Liver (tissue), 9 donors: ENCODE results near the gene DNAH2. TPM values are rescaled to one million over a fixed set of nuclear protein-coding genes. Genes with fewer than 3 reads are reported as not detected.
A peak's percentile ranks its signal among the peaks of the same experiment; 100 is the strongest.

Experiments used
- DNase-seq: peaks from one replicate; pipeline ENCODE4 v3.0.0-alpha.2; 2017; ENCODE audit warnings: low spot score
- H3K27ac ChIP-seq, 2 donors: one replicate each; pipeline ENCODE4 v1.7.0; 2013; ENCODE audit warnings: inconsistent platforms in 2 of 2, low read length in 2 of 2, control low read depth in 1 of 2, low read depth in 1 of 2, mild to moderate bottlenecking in 1 of 2
- H3K27me3 ChIP-seq, 4 donors: one replicate each; pipeline versions ENCODE4 v1.6.1 to v1.7.0; 2013; ENCODE audit warnings: low read length in 3 of 4, inconsistent platforms in 1 of 4, mild to moderate bottlenecking in 1 of 4, moderate library complexity in 1 of 4; ENCODE audit not compliant: control insufficient read depth in 4 of 4, insufficient read depth in 4 of 4
- H3K36me3 ChIP-seq, 4 donors: one replicate each; pipeline versions ENCODE4 v1.6.1 to v1.7.0; 2013; ENCODE audit warnings: low read length in 3 of 4, mild to moderate bottlenecking in 3 of 4, low read depth in 1 of 4, moderate library complexity in 1 of 4; ENCODE audit not compliant: control insufficient read depth in 4 of 4, insufficient read depth in 3 of 4
- H3K4me1 ChIP-seq, 4 donors: one replicate each; pipeline versions ENCODE4 v1.6.1 to v1.7.0; 2013; ENCODE audit warnings: low read length in 3 of 4, mild to moderate bottlenecking in 3 of 4, moderate library complexity in 1 of 4; ENCODE audit not compliant: control insufficient read depth in 4 of 4, insufficient read depth in 4 of 4
- H3K4me3 ChIP-seq, 3 donors: one replicate each; pipeline versions ENCODE4 v1.6.1 to v1.7.0; 2013; ENCODE audit warnings: low read length in 3 of 3, control low read depth in 1 of 3, low read depth in 1 of 3, mild to moderate bottlenecking in 1 of 3
- H3K9ac ChIP-seq, 2 donors: one replicate each; pipeline ENCODE4 v1.7.0; 2013; ENCODE audit warnings: low read length in 2 of 2, mild to moderate bottlenecking in 2 of 2, moderate library complexity in 2 of 2, control low read depth in 1 of 2, low read depth in 1 of 2
- H3K9me3 ChIP-seq, 4 donors: one replicate each; pipeline versions ENCODE4 v1.6.1 to v1.7.0; 2013; ENCODE audit warnings: low read length in 3 of 4; ENCODE audit not compliant: control insufficient read depth in 4 of 4
- ATF3 ChIP-seq: IDR thresholded peaks from 2 replicates; pipeline ENCODE4 v1.6.1; 2016; ENCODE audit warnings: antibody characterized with exemption
- EGR1 ChIP-seq, 2 donors: IDR thresholded peaks; 2 replicates each; pipeline ENCODE4 v1.6.1; 2016 to 2018; ENCODE audit warnings: antibody characterized with exemption in 2 of 2, low read depth in 2 of 2
- FOXA1 ChIP-seq: IDR thresholded peaks from 2 replicates; pipeline ENCODE4 v1.6.1; 2016; ENCODE audit warnings: antibody characterized with exemption
- FOXA2 ChIP-seq: IDR thresholded peaks from 2 replicates; pipeline ENCODE4 v1.6.1; 2016; ENCODE audit warnings: antibody characterized with exemption
- GABPA ChIP-seq, 2 donors: IDR thresholded peaks in 1 of 2; conservative IDR thresholded peaks in 1 of 2; 2 replicates each; pipeline ENCODE4 v1.6.1; 2016; ENCODE audit warnings: antibody characterized with exemption in 2 of 2, mild to moderate bottlenecking in 1 of 2, moderate library complexity in 1 of 2
- HNF4A ChIP-seq, 2 donors: conservative IDR thresholded peaks; 2 replicates each; pipeline ENCODE4 v1.6.1; 2016; ENCODE audit warnings: antibody characterized with exemption in 2 of 2, mild to moderate bottlenecking in 2 of 2
- HNF4G ChIP-seq: IDR thresholded peaks from 2 replicates; pipeline ENCODE4 v1.6.1; 2016; ENCODE audit warnings: antibody characterized with exemption
- JUND ChIP-seq, 2 donors: IDR thresholded peaks; 2 replicates each; pipeline ENCODE4 v1.6.1; 2016; ENCODE audit warnings: antibody characterized with exemption in 2 of 2
- NR2F2 ChIP-seq: IDR thresholded peaks from 2 replicates; pipeline ENCODE4 v1.6.1; 2016; ENCODE audit warnings: antibody characterized with exemption
- RAD21 ChIP-seq, 2 donors: IDR thresholded peaks; 2 replicates each; pipeline ENCODE4 v1.6.1; 2016; ENCODE audit warnings: antibody characterized with exemption in 2 of 2, mild to moderate bottlenecking in 2 of 2
- RXRA ChIP-seq, 2 donors: IDR thresholded peaks; 2 replicates each; pipeline ENCODE4 v1.6.1; 2017 to 2018; ENCODE audit warnings: antibody characterized with exemption in 2 of 2, mild to moderate bottlenecking in 1 of 2
- SP1 ChIP-seq: IDR thresholded peaks from 2 replicates; pipeline ENCODE4 v1.6.1; 2018; ENCODE audit warnings: antibody characterized with exemption, mild to moderate bottlenecking
- TAF1 ChIP-seq: conservative IDR thresholded peaks from 2 replicates; pipeline ENCODE4 v1.6.1; 2016; ENCODE audit warnings: antibody characterized with exemption, mild to moderate bottlenecking
- ZBTB33 ChIP-seq: IDR thresholded peaks from 2 replicates; pipeline ENCODE4 v1.6.1; 2016; ENCODE audit warnings: antibody characterized with exemption
- WGBS: extraction: QIAGEN DNeasy Blood & Tissue Kit; methylation state at CpG from one replicate; pipeline ENCODE4 v1.1.7; 2013; 5-methylcytosine and 5-hydroxymethylcytosine counted together
- polyA plus RNA-seq, 2 donors: library from polyadenylated mRNA; stranded (reverse) in 1 of 2; unstranded in 1 of 2; fragments of 200-250 nt in 1 of 2; fragments of >200 nt in 1 of 2; fragmentation: Nextera tagmentation in 1 of 2; extraction: Ambion mirVana in 1 of 2; gene quantifications; one replicate each; pipeline versions ENCODE4 v1.2.1 to v1.2.3, GENCODE V29; 2013 to 2015
- total RNA-seq, 2 donors: library from RNA; depleted of rRNA; stranded (reverse); fragments of >200 nt; gene quantifications; one replicate each; pipeline ENCODE4 v1.2.3, GENCODE V29; 2014
- TF ChIP-seq, protein P1 (sequence below): fragments of 150-350 bp; IDR thresholded peaks from 2 replicates; pipeline ENCODE4 v1.5.1; 2017; ENCODE audit warnings: improper control_type of control experiment, low read depth, low read length; ENCODE audit not compliant: missing input control
- TF ChIP-seq, protein P2 (sequence below): IDR thresholded peaks from 2 replicates; pipeline ENCODE4 v1.6.1; 2016; ENCODE audit warnings: antibody characterized with exemption, mild to moderate bottlenecking
- donor health status: healthy.
- donor health status: healthy.
- donor health status: healthy.
- donor health status: healthy.
- donor health status: healthy.

DNAH2 gene
- total and polyA plus RNA-seq, 4 donors, result under 0.01 to 0.25 (median 0.05) TPM

GRCh38 chr17:7673239-7673638 lies 44.3 kb upstream of the DNAH2 start:
- H3K36me3 ChIP-seq, result peaks cover 18 to 63% (median 41%) of the 10 kb centered on the region in 4 donors
- WGBS, result 97% methylated on average over 2 of the region's 2 CpGs

DNA sequence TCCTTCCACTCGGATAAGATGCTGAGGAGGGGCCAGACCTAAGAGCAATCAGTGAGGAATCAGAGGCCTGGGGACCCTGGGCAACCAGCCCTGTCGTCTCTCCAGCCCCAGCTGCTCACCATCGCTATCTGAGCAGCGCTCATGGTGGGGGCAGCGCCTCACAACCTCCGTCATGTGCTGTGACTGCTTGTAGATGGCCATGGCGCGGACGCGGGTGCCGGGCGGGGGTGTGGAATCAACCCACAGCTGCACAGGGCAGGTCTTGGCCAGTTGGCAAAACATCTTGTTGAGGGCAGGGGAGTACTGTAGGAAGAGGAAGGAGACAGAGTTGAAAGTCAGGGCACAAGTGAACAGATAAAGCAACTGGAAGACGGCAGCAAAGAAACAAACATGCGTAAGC lies 42.6 kb upstream of the DNAH2 start:
- H3K36me3 ChIP-seq, result peaks cover 18 to 48% (median 32%) of the 10 kb centered on the region in 4 donors
- WGBS, result 95% methylated on average over 14 of the region's 14 CpGs
- TF ChIP-seq SP1, result no peak
- TF ChIP-seq FOXA2, result no peak
- TF ChIP-seq RXRA (IDR thresholded peaks at IDR 0.05), result no peak
- no peak for TF ChIP-seq HNF4A (conservative IDR thresholded peaks at IDR 0.05)
- no peak for TF ChIP-seq TAF1
- TF ChIP-seq ATF3, result no peak
- TF ChIP-seq EGR1 (IDR thresholded peaks at IDR 0.05; ENCODE audit: low read depth in 2 of 2), result no peak
- no peak for TF ChIP-seq FOXA1
- TF ChIP-seq GABPA (IDR thresholded peaks at IDR 0.05 in 1 of 2, conservative IDR thresholded peaks at IDR 0.05 in 1 of 2), result no peak
- TF ChIP-seq NR2F2, result no peak
- no peak for TF ChIP-seq ZBTB33
- no peak for DNase-seq
- peaks cover 4 to 10% (median 5%) of the 10 kb centered on the region in 4 donors for H3K9me3 ChIP-seq
- H3K4me3 ChIP-seq, result no peak overlapping the region
- no peaks in the 10 kb centered on the region for H3K27me3 ChIP-seq
- no peak overlapping the region for H3K9ac ChIP-seq
- H3K27ac ChIP-seq, result no peak overlapping the region
- H3K4me1 ChIP-seq, result no peaks in the 10 kb centered on the region

More at GRCh38 chr17:7673239-7673638, 44.3 kb upstream of the DNAH2 start:
- Histone ChIP-seq H3K9me3 (peaks cover 4 to 10% (median 5%) of the 10 kb centered on the region in 4 donors), H3K4me1 (no peaks in the 10 kb centered on the region), H3K4me3 (no peak overlapping the region), H3K9ac (no peak overlapping the region), H3K27me3 (no peaks in the 10 kb centered on the region), H3K27ac (no peak overlapping the region)
- TF ChIP-seq GABPA (IDR thresholded peaks at IDR 0.05 in 1 of 2, conservative IDR thresholded peaks at IDR 0.05 in 1 of 2) (no peak), RAD21 (IDR thresholded peaks at IDR 0.05) (peak; percentile 47)
- TF ChIP-seq, protein P1, sequence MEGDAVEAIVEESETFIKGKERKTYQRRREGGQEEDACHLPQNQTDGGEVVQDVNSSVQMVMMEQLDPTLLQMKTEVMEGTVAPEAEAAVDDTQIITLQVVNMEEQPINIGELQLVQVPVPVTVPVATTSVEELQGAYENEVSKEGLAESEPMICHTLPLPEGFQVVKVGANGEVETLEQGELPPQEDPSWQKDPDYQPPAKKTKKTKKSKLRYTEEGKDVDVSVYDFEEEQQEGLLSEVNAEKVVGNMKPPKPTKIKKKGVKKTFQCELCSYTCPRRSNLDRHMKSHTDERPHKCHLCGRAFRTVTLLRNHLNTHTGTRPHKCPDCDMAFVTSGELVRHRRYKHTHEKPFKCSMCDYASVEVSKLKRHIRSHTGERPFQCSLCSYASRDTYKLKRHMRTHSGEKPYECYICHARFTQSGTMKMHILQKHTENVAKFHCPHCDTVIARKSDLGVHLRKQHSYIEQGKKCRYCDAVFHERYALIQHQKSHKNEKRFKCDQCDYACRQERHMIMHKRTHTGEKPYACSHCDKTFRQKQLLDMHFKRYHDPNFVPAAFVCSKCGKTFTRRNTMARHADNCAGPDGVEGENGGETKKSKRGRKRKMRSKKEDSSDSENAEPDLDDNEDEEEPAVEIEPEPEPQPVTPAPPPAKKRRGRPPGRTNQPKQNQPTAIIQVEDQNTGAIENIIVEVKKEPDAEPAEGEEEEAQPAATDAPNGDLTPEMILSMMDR, result peak; percentile 20
- peak; percentile 76 for DNase-seq

GRCh38 chr17:7676533-7676932 lies 41.0 kb upstream of the DNAH2 start:
- DNase-seq, result no peak
- Histone ChIP-seq H3K36me3 (peaks cover 12 to 37% (median 26%) of the 10 kb centered on the region in 4 donors), H3K4me3 (no peak overlapping the region), H3K9ac (no peak overlapping the region), H3K4me1 (no peaks in the 10 kb centered on the region), H3K9me3 (peaks cover 4 to 10% (median 5%) of the 10 kb centered on the region in 4 donors), H3K27me3 (no peaks in the 10 kb centered on the region), H3K27ac (no peak overlapping the region)
- no peak for TF ChIP-seq HNF4G
- no peak for TF ChIP-seq ZBTB33
- no peak for TF ChIP-seq RXRA (IDR thresholded peaks at IDR 0.05)
- TF ChIP-seq ATF3, result no peak
- no peak for TF ChIP-seq FOXA2
- no peak for TF ChIP-seq EGR1 (IDR thresholded peaks at IDR 0.05; ENCODE audit: low read depth in 2 of 2)
- no peak for TF ChIP-seq TAF1
- no peak for TF ChIP-seq JUND (IDR thresholded peaks at IDR 0.05)
- TF ChIP-seq SP1, result no peak
- TF ChIP-seq, protein P2, sequence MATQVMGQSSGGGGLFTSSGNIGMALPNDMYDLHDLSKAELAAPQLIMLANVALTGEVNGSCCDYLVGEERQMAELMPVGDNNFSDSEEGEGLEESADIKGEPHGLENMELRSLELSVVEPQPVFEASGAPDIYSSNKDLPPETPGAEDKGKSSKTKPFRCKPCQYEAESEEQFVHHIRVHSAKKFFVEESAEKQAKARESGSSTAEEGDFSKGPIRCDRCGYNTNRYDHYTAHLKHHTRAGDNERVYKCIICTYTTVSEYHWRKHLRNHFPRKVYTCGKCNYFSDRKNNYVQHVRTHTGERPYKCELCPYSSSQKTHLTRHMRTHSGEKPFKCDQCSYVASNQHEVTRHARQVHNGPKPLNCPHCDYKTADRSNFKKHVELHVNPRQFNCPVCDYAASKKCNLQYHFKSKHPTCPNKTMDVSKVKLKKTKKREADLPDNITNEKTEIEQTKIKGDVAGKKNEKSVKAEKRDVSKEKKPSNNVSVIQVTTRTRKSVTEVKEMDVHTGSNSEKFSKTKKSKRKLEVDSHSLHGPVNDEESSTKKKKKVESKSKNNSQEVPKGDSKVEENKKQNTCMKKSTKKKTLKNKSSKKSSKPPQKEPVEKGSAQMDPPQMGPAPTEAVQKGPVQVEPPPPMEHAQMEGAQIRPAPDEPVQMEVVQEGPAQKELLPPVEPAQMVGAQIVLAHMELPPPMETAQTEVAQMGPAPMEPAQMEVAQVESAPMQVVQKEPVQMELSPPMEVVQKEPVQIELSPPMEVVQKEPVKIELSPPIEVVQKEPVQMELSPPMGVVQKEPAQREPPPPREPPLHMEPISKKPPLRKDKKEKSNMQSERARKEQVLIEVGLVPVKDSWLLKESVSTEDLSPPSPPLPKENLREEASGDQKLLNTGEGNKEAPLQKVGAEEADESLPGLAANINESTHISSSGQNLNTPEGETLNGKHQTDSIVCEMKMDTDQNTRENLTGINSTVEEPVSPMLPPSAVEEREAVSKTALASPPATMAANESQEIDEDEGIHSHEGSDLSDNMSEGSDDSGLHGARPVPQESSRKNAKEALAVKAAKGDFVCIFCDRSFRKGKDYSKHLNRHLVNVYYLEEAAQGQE, result no peak
- no peak for TF ChIP-seq NR2F2
- WGBS, result 91% methylated on average over 5 of the region's 5 CpGs
